ENCODE results near the gene ORC2.

ORC2 gene

GRCh38 chr2:200939832-200940231 is 23.6 kb downstream of the ORC2 start:
- no peaks in the 10 kb centered on the region for H3K4me1 ChIP-seq (ENCODE audit: control insufficient read depth, insufficient read depth, low read length)
- H3K36me3 ChIP-seq (ENCODE audit: control insufficient read depth in 2 of 2, insufficient read depth in 2 of 2, low read length in 2 of 2), result peaks cover 17 to 32% of the 10 kb centered on the region in 2 donors

DNA sequence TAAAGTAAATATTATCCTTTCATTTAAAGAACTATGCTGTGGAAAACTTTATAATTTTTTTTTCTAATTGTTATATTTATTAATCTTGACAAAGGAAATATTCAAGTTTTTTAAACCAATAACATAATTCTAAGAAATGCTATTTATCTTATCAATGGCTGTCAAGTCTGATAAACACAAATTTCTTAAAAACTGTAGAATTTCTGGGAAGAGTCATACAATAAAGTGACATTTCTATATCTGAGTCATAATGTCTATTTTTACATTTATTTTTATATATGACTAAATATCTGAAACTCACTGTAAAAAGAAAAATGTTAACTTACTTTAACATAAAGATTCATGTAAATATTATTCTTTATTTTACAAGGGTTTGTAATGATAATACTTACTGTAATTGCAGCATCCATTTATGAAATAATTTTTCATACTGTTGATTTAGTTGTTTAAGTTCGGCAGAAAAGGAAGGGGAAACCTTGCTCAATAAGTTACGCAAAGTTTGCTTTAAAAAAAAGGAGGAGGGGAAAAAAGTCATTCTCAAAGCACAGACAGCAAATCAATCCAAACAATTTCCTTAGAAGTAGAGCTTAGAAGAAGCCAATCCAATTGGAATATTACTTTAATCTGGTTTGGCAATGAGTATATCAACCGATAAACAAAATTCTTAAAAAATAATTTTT is 32.4 kb downstream of the ORC2 start:
- Histone ChIP-seq H3K27me3 (ENCODE audit: control insufficient read depth in 1 of 2, insufficient read depth in 2 of 2, low read length in 2 of 2) (no peaks in the 10 kb centered on the region), H3K27ac (ENCODE audit: low read length) (no peak overlapping the region), H3K9me3 (ENCODE audit: control insufficient read depth in 2 of 2, low read length in 2 of 2) (no peaks in the 10 kb centered on the region), H3K36me3 (ENCODE audit: control insufficient read depth in 2 of 2, insufficient read depth in 2 of 2, low read length in 2 of 2) (peaks cover 16 to 17% of the 10 kb centered on the region in 2 donors), H3K4me3 (ENCODE audit: low read length in 2 of 2) (no peak overlapping the region), H3K9ac (ENCODE audit: low read length in 2 of 2) (no peak overlapping the region), H3K4me1 (ENCODE audit: control insufficient read depth, insufficient read depth, low read length) (no peaks in the 10 kb centered on the region)

More at GRCh38 chr2:200939832-200940231, 23.6 kb downstream of the ORC2 start:
- Histone ChIP-seq H3K27ac (ENCODE audit: low read length) (no peak overlapping the region), H3K4me3 (ENCODE audit: low read length in 2 of 2) (no peak overlapping the region), H3K9me3 (ENCODE audit: control insufficient read depth in 2 of 2, low read length in 2 of 2) (no peaks in the 10 kb centered on the region), H3K27me3 (ENCODE audit: control insufficient read depth in 1 of 2, insufficient read depth in 2 of 2, low read length in 2 of 2) (no peaks in the 10 kb centered on the region), H3K9ac (ENCODE audit: low read length in 2 of 2) (no peak overlapping the region)

DNA sequence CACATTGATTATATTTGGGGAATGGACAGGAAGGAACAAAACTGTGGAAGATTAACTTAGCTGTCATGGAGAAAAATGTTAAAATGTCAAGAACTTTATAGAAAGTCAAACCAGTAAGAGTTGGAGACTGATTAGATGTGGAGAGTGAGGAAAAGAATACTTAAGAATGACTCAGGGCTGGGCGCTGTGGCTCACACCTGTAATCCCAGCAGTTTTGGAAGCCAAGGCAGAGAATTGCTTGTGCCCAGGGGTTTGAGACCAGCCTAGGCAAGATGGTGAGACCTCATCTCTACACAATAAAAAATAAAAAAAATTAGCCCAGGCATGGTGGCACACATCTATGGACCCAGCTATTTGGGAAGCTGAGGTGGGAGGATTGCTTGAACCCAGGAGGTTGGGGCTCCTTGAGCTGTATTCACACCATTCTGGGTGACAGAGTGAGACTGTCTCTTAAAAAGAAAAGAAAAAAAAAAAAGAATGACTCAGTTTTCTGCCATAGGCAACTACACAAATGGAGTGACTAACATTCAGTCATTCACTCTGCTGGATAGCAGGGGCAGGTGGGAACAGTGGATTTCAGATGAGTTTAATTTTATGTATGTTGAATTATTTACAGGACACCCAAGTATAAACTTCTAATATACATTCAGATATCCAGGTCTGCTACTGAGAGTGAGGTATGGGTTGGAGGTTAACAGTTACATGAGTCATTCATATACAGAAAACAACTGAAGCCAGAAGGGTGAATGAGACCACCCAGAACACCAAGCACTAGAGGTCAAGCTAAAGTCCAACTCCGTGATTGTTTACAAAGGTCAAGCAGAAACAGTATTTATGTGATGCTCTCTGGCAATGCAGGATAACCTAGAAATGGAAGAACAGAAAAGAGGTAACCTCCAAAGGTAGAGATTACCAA is 33.9 kb downstream of the ORC2 start:
- H3K9ac ChIP-seq (ENCODE audit: low read length in 2 of 2), result no peak overlapping the region
- no peak overlapping the region for H3K27ac ChIP-seq (ENCODE audit: low read length)
- no peaks in the 10 kb centered on the region for H3K9me3 ChIP-seq (ENCODE audit: control insufficient read depth in 2 of 2, low read length in 2 of 2)
- H3K4me3 ChIP-seq (ENCODE audit: low read length in 2 of 2), result no peak overlapping the region
- peaks cover 11 to 16% of the 10 kb centered on the region in 2 donors for H3K36me3 ChIP-seq (ENCODE audit: control insufficient read depth in 2 of 2, insufficient read depth in 2 of 2, low read length in 2 of 2)
- no peaks in the 10 kb centered on the region for H3K4me1 ChIP-seq (ENCODE audit: control insufficient read depth, insufficient read depth, low read length)
- no peaks in the 10 kb centered on the region for H3K27me3 ChIP-seq (ENCODE audit: control insufficient read depth in 1 of 2, insufficient read depth in 2 of 2, low read length in 2 of 2)

DNA sequence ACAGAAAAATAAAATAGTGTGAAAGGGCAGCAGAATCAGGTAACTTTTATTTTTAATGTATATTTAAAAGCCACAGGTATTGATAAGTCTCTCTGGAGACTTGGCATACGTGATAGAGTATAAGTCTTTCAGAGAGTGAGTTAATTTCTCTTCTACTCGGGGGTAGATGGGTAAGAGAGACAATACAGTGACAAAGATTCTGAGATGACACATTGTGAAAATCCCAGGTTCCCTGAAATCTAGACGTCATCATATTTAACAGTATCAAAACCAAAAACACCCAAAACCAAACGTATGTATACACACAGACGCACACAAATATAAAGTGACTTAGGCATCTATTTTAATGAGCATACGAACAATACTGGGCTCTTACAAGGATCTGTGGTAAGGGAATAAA is 41.0 kb downstream of the ORC2 start:
- Histone ChIP-seq H3K27ac (ENCODE audit: low read length) (no peak overlapping the region), H3K9me3 (ENCODE audit: control insufficient read depth in 2 of 2, low read length in 2 of 2) (no peaks in the 10 kb centered on the region), H3K9ac (ENCODE audit: low read length in 2 of 2) (no peak overlapping the region), H3K4me3 (ENCODE audit: low read length in 2 of 2) (no peak overlapping the region), H3K4me1 (ENCODE audit: control insufficient read depth, insufficient read depth, low read length) (no peaks in the 10 kb centered on the region), H3K36me3 (ENCODE audit: control insufficient read depth in 2 of 2, insufficient read depth in 2 of 2, low read length in 2 of 2) (peaks cover 17 to 19% of the 10 kb centered on the region in 2 donors), H3K27me3 (ENCODE audit: control insufficient read depth in 1 of 2, insufficient read depth in 2 of 2, low read length in 2 of 2) (no peaks in the 10 kb centered on the region)

DNA sequence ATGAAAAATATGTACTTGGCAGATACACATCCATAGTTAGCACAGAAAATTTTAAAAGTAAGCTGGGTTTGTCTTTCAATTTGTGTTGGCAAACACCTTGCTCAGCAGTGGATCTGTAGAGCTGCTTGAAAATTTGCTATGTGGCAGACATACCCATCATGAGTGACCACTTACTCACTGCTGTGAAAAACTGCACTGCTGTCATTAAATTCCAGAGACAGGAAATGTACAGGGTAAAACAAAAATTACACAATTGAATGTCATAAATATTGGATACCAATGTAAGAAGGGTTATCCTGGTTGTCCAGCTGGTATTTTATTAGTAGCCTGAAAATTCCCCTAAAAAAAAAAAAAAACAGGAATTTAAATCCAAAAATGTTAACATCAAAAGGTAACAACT is 49.8 kb downstream of the ORC2 start:
- Histone ChIP-seq H3K27ac (ENCODE audit: low read length) (no peak overlapping the region), H3K27me3 (ENCODE audit: control insufficient read depth in 1 of 2, insufficient read depth in 2 of 2, low read length in 2 of 2) (no peaks in the 10 kb centered on the region), H3K9me3 (ENCODE audit: control insufficient read depth in 2 of 2, low read length in 2 of 2) (no peaks in the 10 kb centered on the region), H3K4me1 (ENCODE audit: control insufficient read depth, insufficient read depth, low read length) (no peaks in the 10 kb centered on the region), H3K9ac (ENCODE audit: low read length in 2 of 2) (no peak overlapping the region), H3K4me3 (ENCODE audit: low read length in 2 of 2) (no peak overlapping the region), H3K36me3 (ENCODE audit: control insufficient read depth in 2 of 2, insufficient read depth in 2 of 2, low read length in 2 of 2) (peaks cover 27 to 28% of the 10 kb centered on the region in 2 donors)

- Histone ChIP-seq H3K9me3 (ENCODE audit: control insufficient read depth in 2 of 2, low read length in 2 of 2) (no peaks in the 10 kb centered on the region), H3K4me3 (ENCODE audit: low read length in 2 of 2) (no peak overlapping the region), H3K9ac (ENCODE audit: low read length in 2 of 2) (no peak overlapping the region), H3K36me3 (ENCODE audit: control insufficient read depth in 2 of 2, insufficient read depth in 2 of 2, low read length in 2 of 2) (peaks cover 26% of the 10 kb centered on the region in 2 donors), H3K27ac (ENCODE audit: low read length) (no peak overlapping the region), H3K27me3 (ENCODE audit: control insufficient read depth in 1 of 2, insufficient read depth in 2 of 2, low read length in 2 of 2) (no peaks in the 10 kb centered on the region), H3K4me1 (ENCODE audit: control insufficient read depth, insufficient read depth, low read length) (no peaks in the 10 kb centered on the region)
These were observed 53.5 kb downstream of the ORC2 start for GRCh38 chr2:200909958-200910357.

GRCh38 chr2:200905618-200906296 is 57.7 kb downstream of the ORC2 start:
- H3K27ac ChIP-seq (ENCODE audit: low read length), result no peak overlapping the region
- no peak overlapping the region for H3K4me3 ChIP-seq (ENCODE audit: low read length in 2 of 2)
- H3K27me3 ChIP-seq (ENCODE audit: control insufficient read depth in 1 of 2, insufficient read depth in 2 of 2, low read length in 2 of 2), result no peaks in the 10 kb centered on the region
- no peaks in the 10 kb centered on the region for H3K4me1 ChIP-seq (ENCODE audit: control insufficient read depth, insufficient read depth, low read length)
- H3K36me3 ChIP-seq (ENCODE audit: control insufficient read depth in 2 of 2, insufficient read depth in 2 of 2, low read length in 2 of 2), result peaks cover 8 to 19% of the 10 kb centered on the region in 2 donors
- H3K9ac ChIP-seq (ENCODE audit: low read length in 2 of 2), result no peak overlapping the region
- no peaks in the 10 kb centered on the region for H3K9me3 ChIP-seq (ENCODE audit: control insufficient read depth in 2 of 2, low read length in 2 of 2)

- Histone ChIP-seq H3K4me3 (ENCODE audit: low read length in 2 of 2) (no peak overlapping the region), H3K4me1 (ENCODE audit: control insufficient read depth, insufficient read depth, low read length) (no peaks in the 10 kb centered on the region), H3K36me3 (ENCODE audit: control insufficient read depth in 2 of 2, insufficient read depth in 2 of 2, low read length in 2 of 2) (peaks cover 27 to 43% of the 10 kb centered on the region in 2 donors), H3K27me3 (ENCODE audit: control insufficient read depth in 1 of 2, insufficient read depth in 2 of 2, low read length in 2 of 2) (no peaks in the 10 kb centered on the region), H3K27ac (ENCODE audit: low read length) (no peak overlapping the region), H3K9me3 (ENCODE audit: control insufficient read depth in 2 of 2, low read length in 2 of 2) (no peaks in the 10 kb centered on the region), H3K9ac (ENCODE audit: low read length in 2 of 2) (no peak overlapping the region)
These were observed 61.9 kb downstream of the ORC2 start for GRCh38 chr2:200901459-200902072.

- Histone ChIP-seq H3K27me3 (ENCODE audit: control insufficient read depth in 1 of 2, insufficient read depth in 2 of 2, low read length in 2 of 2) (no peaks in the 10 kb centered on the region), H3K9me3 (ENCODE audit: control insufficient read depth in 2 of 2, low read length in 2 of 2) (no peaks in the 10 kb centered on the region), H3K9ac (ENCODE audit: low read length in 2 of 2) (no peak overlapping the region), H3K27ac (ENCODE audit: low read length) (no peak overlapping the region), H3K4me3 (ENCODE audit: low read length in 2 of 2) (no peak overlapping the region), H3K4me1 (ENCODE audit: control insufficient read depth, insufficient read depth, low read length) (no peaks in the 10 kb centered on the region), H3K36me3 (ENCODE audit: control insufficient read depth in 2 of 2, insufficient read depth in 2 of 2, low read length in 2 of 2) (peaks cover 33 to 50% of the 10 kb centered on the region in 2 donors)
These were observed 64.0 kb downstream of the ORC2 start for GRCh38 chr2:200899482-200899881.
